Measurements from ENCODE around the gene ZNF608.

DNA sequence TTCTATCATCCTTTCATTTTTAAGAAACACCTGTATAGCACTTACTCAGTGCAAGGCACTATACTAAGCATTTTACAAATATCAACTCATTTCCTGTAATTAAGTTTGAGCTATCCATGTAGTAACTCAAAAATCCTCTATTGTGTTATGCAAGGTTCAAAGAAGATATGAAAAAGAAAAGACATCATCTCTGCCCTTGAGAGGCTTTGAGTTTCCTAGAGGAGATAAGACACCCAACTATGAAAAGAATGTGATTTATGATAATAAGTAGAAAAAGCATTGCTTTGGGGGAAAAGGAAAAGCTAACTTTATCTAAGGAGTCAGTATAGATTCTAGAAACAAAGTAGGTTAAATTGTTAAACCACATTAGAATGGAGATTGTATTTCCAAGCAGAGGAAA, 14.2 kb upstream of the ZNF608 start:
- TF ChIP-seq, protein P1, sequence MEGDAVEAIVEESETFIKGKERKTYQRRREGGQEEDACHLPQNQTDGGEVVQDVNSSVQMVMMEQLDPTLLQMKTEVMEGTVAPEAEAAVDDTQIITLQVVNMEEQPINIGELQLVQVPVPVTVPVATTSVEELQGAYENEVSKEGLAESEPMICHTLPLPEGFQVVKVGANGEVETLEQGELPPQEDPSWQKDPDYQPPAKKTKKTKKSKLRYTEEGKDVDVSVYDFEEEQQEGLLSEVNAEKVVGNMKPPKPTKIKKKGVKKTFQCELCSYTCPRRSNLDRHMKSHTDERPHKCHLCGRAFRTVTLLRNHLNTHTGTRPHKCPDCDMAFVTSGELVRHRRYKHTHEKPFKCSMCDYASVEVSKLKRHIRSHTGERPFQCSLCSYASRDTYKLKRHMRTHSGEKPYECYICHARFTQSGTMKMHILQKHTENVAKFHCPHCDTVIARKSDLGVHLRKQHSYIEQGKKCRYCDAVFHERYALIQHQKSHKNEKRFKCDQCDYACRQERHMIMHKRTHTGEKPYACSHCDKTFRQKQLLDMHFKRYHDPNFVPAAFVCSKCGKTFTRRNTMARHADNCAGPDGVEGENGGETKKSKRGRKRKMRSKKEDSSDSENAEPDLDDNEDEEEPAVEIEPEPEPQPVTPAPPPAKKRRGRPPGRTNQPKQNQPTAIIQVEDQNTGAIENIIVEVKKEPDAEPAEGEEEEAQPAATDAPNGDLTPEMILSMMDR (IDR thresholded peaks at IDR 0.05) = no peak
- no peak for TF ChIP-seq POLR2A (IDR thresholded peaks at IDR 0.05)
